Neural progenitor cell (in vitro differentiated cells): ENCODE results near the gene TXNDC17. TPM values are rescaled to one million over a fixed set of nuclear protein-coding genes. Genes with fewer than 3 reads are reported as not detected.

ENCODE experiments used
- DNase-seq: peaks from one replicate; pipeline ENCODE4 v3.0.0-alpha.2; 2016; ENCODE audit warnings: low spot score
- H2AFZ ChIP-seq: fragments of 200-600 bp; sonication (generic); replicated peaks from 2 replicates; pipeline ENCODE4 v1.6.1; 2016; ENCODE audit warnings: antibody characterized with exemption
- H3F3A ChIP-seq: fragments of 200-600 bp; sonication (generic); 2 replicates; pipeline ENCODE4 v1.6.1; 2016; ENCODE audit warnings: antibody characterized with exemption, low read depth
- H3K27ac ChIP-seq: fragments of 200-600 bp; sonication (generic); 2 replicates; pipeline ENCODE4 v1.5.1; 2016; ENCODE audit warnings: mild to moderate bottlenecking
- H3K27me3 ChIP-seq: fragments of 200-600 bp; sonication (generic); 2 replicates; pipeline ENCODE4 v1.6.1; 2016; ENCODE audit warnings: mild to moderate bottlenecking, moderate library complexity
- H3K36me3 ChIP-seq: fragments of 200-600 bp; sonication (generic); 2 replicates; pipeline ENCODE4 v1.5.1; 2016
- H3K4me1 ChIP-seq: fragments of 200-600 bp; sonication (generic); 2 replicates; pipeline ENCODE4 v1.6.1; 2016; ENCODE audit warnings: mixed run types
- H3K4me2 ChIP-seq: fragments of 200-600 bp; sonication (generic); 2 replicates; pipeline ENCODE4 v1.6.1; 2016
- H3K4me3 ChIP-seq: fragments of 200-600 bp; sonication (generic); 2 replicates; pipeline ENCODE4 v1.5.1; 2016
- H3K79me2 ChIP-seq: fragments of 200-600 bp; sonication (generic); 2 replicates; pipeline ENCODE4 v1.6.1; 2016; ENCODE audit warnings: low read depth
- H3K9ac ChIP-seq: fragments of 200-600 bp; sonication (generic); 2 replicates; pipeline ENCODE4 v1.6.1; 2016
- H3K9me3 ChIP-seq: fragments of 200-600 bp; sonication (generic); 2 replicates; pipeline ENCODE4 v1.5.1; 2016; ENCODE audit warnings: low read depth
- H4K20me1 ChIP-seq: fragments of 200-600 bp; sonication (generic); 2 replicates; pipeline ENCODE4 v1.6.1; 2016; ENCODE audit warnings: low read depth
- H3K27ac Mint-ChIP-seq: 3 replicates; pipeline ENCODE4 v1.8.0; 2021; ENCODE audit warnings: mixed read lengths
- H3K27me3 Mint-ChIP-seq: 2 replicates; pipeline ENCODE4 v1.8.0; 2022; ENCODE audit warnings: low read depth, mild to moderate bottlenecking, inconsistent platforms, moderate library complexity, mixed read lengths; ENCODE audit not compliant: insufficient read depth
- H3K36me3 Mint-ChIP-seq: 3 replicates; pipeline ENCODE4 v1.8.0; 2021; ENCODE audit warnings: mixed read lengths
- H3K4me1 Mint-ChIP-seq: 3 replicates; pipeline ENCODE4 v1.8.0; 2021; ENCODE audit warnings: mixed read lengths
- H3K4me3 Mint-ChIP-seq: 3 replicates; pipeline ENCODE4 v1.8.0; 2021; ENCODE audit warnings: mild to moderate bottlenecking, moderate library complexity, mixed read lengths
- H3K9me3 Mint-ChIP-seq: 3 replicates; pipeline ENCODE4 v1.8.0; 2020; ENCODE audit warnings: mixed read lengths
- CTCF ChIP-seq: fragments of 200-600 bp; sonication (generic); IDR thresholded peaks from 2 replicates; pipeline ENCODE4 v1.5.1; 2017; ENCODE audit warnings: antibody characterized with exemption, mild to moderate bottlenecking
- EZH2 ChIP-seq: fragments of 200-600 bp; sonication (generic); IDR thresholded peaks from 2 replicates; pipeline ENCODE4 v1.6.1; 2017; ENCODE audit warnings: antibody characterized with exemption, mild to moderate bottlenecking, moderate library complexity
- EZH2phosphoT487 ChIP-seq: fragments of 200-600 bp; sonication (generic); IDR thresholded peaks from 2 replicates; pipeline ENCODE4 v1.6.1; 2017; ENCODE audit warnings: antibody characterized with exemption
- total RNA-seq: library from RNA; depleted of rRNA; stranded (reverse); fragments of >200 nt; gene quantifications from 2 replicates; pipeline ENCODE4 v1.2.3, GENCODE V29; 2015; ENCODE audit warnings: low replicate concordance

The TXNDC17 gene
- total RNA-seq, 1 donor from 2014 or later = 175 TPM

GRCh38 chr17:6666557-6666956 is 25.7 kb downstream of the TXNDC17 start:
- Mint-ChIP-seq H3K27ac (no peak overlapping the region), H3K9me3 (no peaks in the 10 kb centered on the region), H3K4me1 (peaks cover 4% of the 10 kb centered on the region), H3K36me3 (no peaks in the 10 kb centered on the region), H3K4me3 (no peak overlapping the region), H3K27me3 (peaks cover 10% of the 10 kb centered on the region)
- no peak for DNase-seq
- H3K36me3 ChIP-seq = no peaks in the 10 kb centered on the region
- H3K4me3 ChIP-seq = no peak overlapping the region
- H3K79me2 ChIP-seq = no peaks in the 10 kb centered on the region
- no peak overlapping the region for H3K4me2 ChIP-seq
- no peaks in the 10 kb centered on the region for H3F3A ChIP-seq
- TF ChIP-seq EZH2phosphoT487 = no peak
- TF ChIP-seq CTCF = no peak
- TF ChIP-seq EZH2 = no peak
- H3K9ac ChIP-seq = no peak overlapping the region
- H2AFZ ChIP-seq = no peak overlapping the region
- peaks cover 8% of the 10 kb centered on the region for H3K27me3 ChIP-seq
- H3K9me3 ChIP-seq = no peaks in the 10 kb centered on the region
- H4K20me1 ChIP-seq = no peaks in the 10 kb centered on the region
- no peaks in the 10 kb centered on the region for H3K4me1 ChIP-seq
- H3K27ac ChIP-seq = no peak overlapping the region

- Histone ChIP-seq H3K27ac (no peak overlapping the region), H3K9ac (no peak overlapping the region), H3F3A (no peaks in the 10 kb centered on the region), H4K20me1 (no peaks in the 10 kb centered on the region), H2AFZ (no peak overlapping the region), H3K36me3 (no peaks in the 10 kb centered on the region), H3K9me3 (no peaks in the 10 kb centered on the region), H3K79me2 (no peaks in the 10 kb centered on the region), H3K4me3 (no peak overlapping the region), H3K4me1 (no peaks in the 10 kb centered on the region), H3K4me2 (no peak overlapping the region), H3K27me3 (peaks cover 7% of the 10 kb centered on the region)
- no peak overlapping the region for H3K27ac Mint-ChIP-seq
- H3K4me1 Mint-ChIP-seq = peaks cover 4% of the 10 kb centered on the region
- no peak for DNase-seq
- TF ChIP-seq CTCF = no peak
- no peak for TF ChIP-seq EZH2phosphoT487
- no peak for TF ChIP-seq EZH2
- H3K36me3 Mint-ChIP-seq = no peaks in the 10 kb centered on the region
- no peak overlapping the region for H3K4me3 Mint-ChIP-seq
- no peaks in the 10 kb centered on the region for H3K9me3 Mint-ChIP-seq
- peaks cover 8% of the 10 kb centered on the region for H3K27me3 Mint-ChIP-seq
Measured at GRCh38 chr17:6667516-6667915, 26.7 kb downstream of the TXNDC17 start.

GRCh38 chr17:6668219-6668618 is 27.4 kb downstream of the TXNDC17 start:
- peaks cover 4% of the 10 kb centered on the region for H3K4me1 Mint-ChIP-seq
- no peaks in the 10 kb centered on the region for H3K36me3 ChIP-seq
- H3K4me3 ChIP-seq = no peak overlapping the region
- no peak overlapping the region for H3K4me3 Mint-ChIP-seq
- H3K27me3 Mint-ChIP-seq = peaks cover 8% of the 10 kb centered on the region
- no peaks in the 10 kb centered on the region for H3K36me3 Mint-ChIP-seq
- H3K27me3 ChIP-seq = peaks cover 7% of the 10 kb centered on the region
- no peak overlapping the region for H3K27ac ChIP-seq
- H3K79me2 ChIP-seq = no peaks in the 10 kb centered on the region
- DNase-seq = no peak
- no peak overlapping the region for H3K9ac ChIP-seq
- no peak for TF ChIP-seq EZH2phosphoT487
- no peak for TF ChIP-seq CTCF
- TF ChIP-seq EZH2 = no peak
- H3K27ac Mint-ChIP-seq = no peak overlapping the region
- H3K4me1 ChIP-seq = no peaks in the 10 kb centered on the region
- no peaks in the 10 kb centered on the region for H4K20me1 ChIP-seq
- no peak overlapping the region for H2AFZ ChIP-seq
- no peak overlapping the region for H3K4me2 ChIP-seq
- no peaks in the 10 kb centered on the region for H3K9me3 ChIP-seq
- H3K9me3 Mint-ChIP-seq = no peaks in the 10 kb centered on the region
- no peaks in the 10 kb centered on the region for H3F3A ChIP-seq
